22Rv1 (cell line): ENCODE results near the gene ACTMAP.
"Not testable (repeated sequence)": the region's sequence is repeated elsewhere in the genome, so short reads cannot be mapped to it uniquely, and the experiment has no call there.

Experiments
- ZFX ChIP-seq: fragments of 450-650 bp; IDR thresholded peaks from 2 replicates; pipeline ENCODE4 v1.6.1; 2017; ENCODE audit warnings: antibody characterized with exemption, borderline replicate concordance
- TF ChIP-seq, protein P1 (sequence below): fragments of 450-650 bp; IDR thresholded peaks from 2 replicates; pipeline ENCODE4 v1.5.1; 2017; ENCODE audit warnings: mild to moderate bottlenecking

DNA sequence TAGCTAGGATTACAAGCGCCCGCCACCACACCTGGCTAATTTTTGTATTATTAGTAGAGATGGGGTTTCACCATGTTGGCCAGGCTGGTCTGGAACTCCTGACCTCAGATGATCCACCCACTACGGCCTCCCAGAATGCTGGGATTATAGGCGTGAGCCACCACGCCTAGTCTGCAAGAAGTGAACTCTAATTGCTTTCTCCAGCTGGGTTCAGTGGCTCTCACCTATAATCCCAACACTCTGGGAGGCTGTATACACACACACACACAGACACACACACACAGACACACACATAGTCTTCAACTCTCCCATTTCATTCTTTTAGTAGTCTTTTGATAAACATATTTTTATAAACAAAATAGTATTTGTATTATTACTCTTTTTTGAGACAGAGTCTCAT, 20.2 kb downstream of the ACTMAP start:
- TF ChIP-seq, protein P1, sequence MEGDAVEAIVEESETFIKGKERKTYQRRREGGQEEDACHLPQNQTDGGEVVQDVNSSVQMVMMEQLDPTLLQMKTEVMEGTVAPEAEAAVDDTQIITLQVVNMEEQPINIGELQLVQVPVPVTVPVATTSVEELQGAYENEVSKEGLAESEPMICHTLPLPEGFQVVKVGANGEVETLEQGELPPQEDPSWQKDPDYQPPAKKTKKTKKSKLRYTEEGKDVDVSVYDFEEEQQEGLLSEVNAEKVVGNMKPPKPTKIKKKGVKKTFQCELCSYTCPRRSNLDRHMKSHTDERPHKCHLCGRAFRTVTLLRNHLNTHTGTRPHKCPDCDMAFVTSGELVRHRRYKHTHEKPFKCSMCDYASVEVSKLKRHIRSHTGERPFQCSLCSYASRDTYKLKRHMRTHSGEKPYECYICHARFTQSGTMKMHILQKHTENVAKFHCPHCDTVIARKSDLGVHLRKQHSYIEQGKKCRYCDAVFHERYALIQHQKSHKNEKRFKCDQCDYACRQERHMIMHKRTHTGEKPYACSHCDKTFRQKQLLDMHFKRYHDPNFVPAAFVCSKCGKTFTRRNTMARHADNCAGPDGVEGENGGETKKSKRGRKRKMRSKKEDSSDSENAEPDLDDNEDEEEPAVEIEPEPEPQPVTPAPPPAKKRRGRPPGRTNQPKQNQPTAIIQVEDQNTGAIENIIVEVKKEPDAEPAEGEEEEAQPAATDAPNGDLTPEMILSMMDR = not testable (repeated sequence)
- TF ChIP-seq ZFX = not testable (repeated sequence)
